H1 (cell line): ENCODE measurements around the gene GGN. TPM values are rescaled to one million over a fixed set of nuclear protein-coding genes. Genes with fewer than 3 reads are reported as not detected.

Experiments
- BRCA1 ChIP-seq: IDR thresholded peaks from 2 replicates; pipeline ENCODE4 v1.6.1; 2012; ENCODE audit warnings: low read depth, low read length, improper control_type of control experiment
- CTBP2 ChIP-seq: IDR thresholded peaks from 2 replicates; pipeline ENCODE4 v1.7.0; 2011; ENCODE audit warnings: borderline replicate concordance, mild to moderate bottlenecking, moderate library complexity, mixed read lengths, low read length; ENCODE audit not compliant: insufficient read depth, insufficient read length
- JUND ChIP-seq: IDR thresholded peaks from 2 replicates; pipeline ENCODE4 v1.6.1; 2011; ENCODE audit warnings: mild to moderate bottlenecking, improper control_type of control experiment, low read length
- POLR2A ChIP-seq, 2 experiments: IDR thresholded peaks; 1 replicate in 1 of 2; 2 replicates in 1 of 2; pipeline ENCODE4 v1.6.1; 2011; ENCODE audit warnings: low read depth in 2 of 2, low read length in 2 of 2, mild to moderate bottlenecking in 2 of 2; ENCODE audit errors: control extremely low read depth in 1 of 2
- ZNF274 ChIP-seq: IDR thresholded peaks from 2 replicates; pipeline ENCODE4 v1.7.0; 2012; ENCODE audit warnings: low read length, borderline replicate concordance; ENCODE audit errors: extremely low read depth
- polyA plus RNA-seq, 7 experiments: library from polyadenylated mRNA; depleted of rRNA in 3 of 7; stranded (reverse) in 5 of 7; unstranded in 2 of 7; fragments of >200 nt in 5 of 7; fragments of 200-250 nt in 2 of 7; gene quantifications; 1 replicate in 5 of 7; 2 replicates in 1 of 7; 4 replicates in 1 of 7; pipeline versions ENCODE4 v1.2.1 to v1.2.3, GENCODE V29; 2011 to 2013; ENCODE audit warnings: missing spikeins in 2 of 7, mixed read lengths in 2 of 7
- total RNA-seq: library from RNA; stranded (reverse); fragmentation: NEBNext Ultra II Directional; extraction: Animal tissue kit (Norgen Biotek cat#: 25700); gene quantifications from 2 replicates; pipeline ENCODE4 v1.2.1, GENCODE V29; 2021
- TF ChIP-seq, protein P1 (sequence below): IDR thresholded peaks from 2 replicates; pipeline ENCODE4 v1.6.1; 2012; ENCODE audit warnings: inconsistent platforms

Gene GGN
- total and polyA plus RNA-seq, 2 of the 8 experiments (the other 6 are each of a cell fraction or from before 2014, with no cell fraction given), result 0.47 to 1.2 TPM

DNA sequence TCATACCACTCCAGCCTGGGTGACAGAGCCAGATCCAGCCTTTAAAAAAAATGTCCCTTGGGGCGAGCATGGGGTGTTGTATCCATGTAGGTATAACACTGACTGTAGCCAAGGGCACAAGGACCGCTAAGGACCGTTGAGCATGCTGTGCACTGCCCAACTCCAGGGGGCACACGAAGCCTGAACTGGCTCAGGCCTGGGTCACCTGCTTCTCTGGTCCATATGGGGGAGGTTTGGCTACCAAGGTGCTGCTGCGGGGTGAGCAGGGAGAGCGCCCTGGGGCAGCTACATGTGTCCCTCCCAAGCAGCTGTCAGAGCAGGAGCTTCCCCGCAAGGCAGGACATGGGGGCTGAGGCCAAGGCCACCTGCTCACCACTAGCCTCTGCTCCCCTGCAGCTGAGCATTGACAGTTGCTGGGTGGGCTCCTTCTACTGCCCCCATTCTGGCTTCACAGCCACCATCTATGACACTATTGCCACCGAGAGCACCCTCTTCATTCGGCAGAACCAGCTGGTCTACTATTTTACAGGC lies 35.9 kb downstream of the GGN start (continued):
- TF ChIP-seq, protein P1, sequence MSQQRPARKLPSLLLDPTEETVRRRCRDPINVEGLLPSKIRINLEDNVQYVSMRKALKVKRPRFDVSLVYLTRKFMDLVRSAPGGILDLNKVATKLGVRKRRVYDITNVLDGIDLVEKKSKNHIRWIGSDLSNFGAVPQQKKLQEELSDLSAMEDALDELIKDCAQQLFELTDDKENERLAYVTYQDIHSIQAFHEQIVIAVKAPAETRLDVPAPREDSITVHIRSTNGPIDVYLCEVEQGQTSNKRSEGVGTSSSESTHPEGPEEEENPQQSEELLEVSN, result no peak
- TF ChIP-seq CTBP2 (no peak), JUND (no peak), POLR2A (IDR thresholded peaks at IDR 0.05; ENCODE audit: control extremely low read depth in 1 of 2, low read depth in 2 of 2, low read length in 2 of 2) (no peak), BRCA1 (no peak), ZNF274 (no peak)
- TF ChIP-seq, all 59 proteins: peak for 0
